ENCODE results near the gene MSMO1. TPM values are rescaled to one million over a fixed set of nuclear protein-coding genes. Genes with fewer than 3 reads are reported as not detected.

The MSMO1 gene
- total RNA-seq, 3 donors from 2014 or later: 41.1 to 123 (median 117) TPM

DNA sequence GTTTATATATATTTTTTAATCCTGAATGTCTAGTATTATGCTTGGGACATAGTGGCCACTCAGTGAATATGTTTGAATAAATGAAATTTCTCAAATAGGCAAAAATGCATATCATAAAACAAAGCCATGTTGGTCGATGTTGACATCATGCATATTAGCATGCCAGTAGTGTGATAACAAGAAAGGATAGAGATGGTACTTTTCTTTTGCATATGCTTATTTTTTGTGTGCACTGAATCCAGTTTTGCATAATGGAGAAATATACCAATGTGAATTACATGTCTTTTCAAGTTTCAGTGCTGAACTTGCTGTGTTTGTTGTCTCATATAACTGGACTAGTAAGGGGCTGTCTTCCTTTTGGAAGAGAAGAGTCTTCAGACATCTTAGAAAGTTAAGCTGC lies 58.9 kb downstream of the MSMO1 start:
- ATAC-seq (no peak), DNase-seq (no peak)
- Histone ChIP-seq H3K36me3 (ENCODE audit: low read depth) (no peaks in the 10 kb centered on the region), H3K4me1 (ENCODE audit: low read depth) (no peaks in the 10 kb centered on the region), H3K4me3 (no peak overlapping the region), H3K9me3 (no peaks in the 10 kb centered on the region)
- intact Hi-C loops (cut with DNase I, micrococcal nuclease): no loop called here
- TF ChIP-seq, protein P1, sequence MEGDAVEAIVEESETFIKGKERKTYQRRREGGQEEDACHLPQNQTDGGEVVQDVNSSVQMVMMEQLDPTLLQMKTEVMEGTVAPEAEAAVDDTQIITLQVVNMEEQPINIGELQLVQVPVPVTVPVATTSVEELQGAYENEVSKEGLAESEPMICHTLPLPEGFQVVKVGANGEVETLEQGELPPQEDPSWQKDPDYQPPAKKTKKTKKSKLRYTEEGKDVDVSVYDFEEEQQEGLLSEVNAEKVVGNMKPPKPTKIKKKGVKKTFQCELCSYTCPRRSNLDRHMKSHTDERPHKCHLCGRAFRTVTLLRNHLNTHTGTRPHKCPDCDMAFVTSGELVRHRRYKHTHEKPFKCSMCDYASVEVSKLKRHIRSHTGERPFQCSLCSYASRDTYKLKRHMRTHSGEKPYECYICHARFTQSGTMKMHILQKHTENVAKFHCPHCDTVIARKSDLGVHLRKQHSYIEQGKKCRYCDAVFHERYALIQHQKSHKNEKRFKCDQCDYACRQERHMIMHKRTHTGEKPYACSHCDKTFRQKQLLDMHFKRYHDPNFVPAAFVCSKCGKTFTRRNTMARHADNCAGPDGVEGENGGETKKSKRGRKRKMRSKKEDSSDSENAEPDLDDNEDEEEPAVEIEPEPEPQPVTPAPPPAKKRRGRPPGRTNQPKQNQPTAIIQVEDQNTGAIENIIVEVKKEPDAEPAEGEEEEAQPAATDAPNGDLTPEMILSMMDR (IDR thresholded peaks at IDR 0.05): no peak

DNA sequence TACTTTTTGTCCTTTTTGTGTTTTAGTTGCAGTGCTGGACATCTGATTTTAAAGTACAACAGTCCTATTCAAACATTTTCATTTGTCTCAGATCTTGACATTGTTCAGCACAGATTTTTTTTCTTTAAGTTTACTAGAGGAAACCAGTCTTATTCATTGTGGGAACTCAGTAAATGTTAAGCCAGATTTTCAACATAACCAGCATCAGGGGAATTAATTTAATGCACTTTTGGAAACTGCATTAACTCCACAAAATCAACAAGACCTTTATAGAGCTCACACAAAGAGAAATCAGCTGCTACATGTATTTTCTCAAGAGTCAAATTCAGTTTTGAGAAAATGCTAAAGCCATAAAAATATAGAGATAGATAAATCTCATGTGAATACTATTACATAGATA lies 61.3 kb downstream of the MSMO1 start:
- intact Hi-C loops (cut with DNase I, micrococcal nuclease): no loop called here
- H3K4me3 ChIP-seq: no peak overlapping the region
- DNase-seq: no peak
- TF ChIP-seq, protein P1 (IDR thresholded peaks at IDR 0.05): no peak
- ATAC-seq: no peak
- no peaks in the 10 kb centered on the region for H3K9me3 ChIP-seq
- no peaks in the 10 kb centered on the region for H3K4me1 ChIP-seq (ENCODE audit: low read depth)
- no peaks in the 10 kb centered on the region for H3K36me3 ChIP-seq (ENCODE audit: low read depth)

Small RNA genes lying within 50 kb of the gene (microRNA-seq; reads per million reads assigned to microRNA genes)
- gene MIR578: not detected

Other genes starting within 250 kb of the MSMO1 start
- gene TMEM192, start 214.8 kb upstream of the MSMO1 start, total RNA-seq: 10 to 100 TPM; 16.3 to 24.0 (median 18.7) TPM
- gene KLHL2, start 120.1 kb upstream of the MSMO1 start, total RNA-seq: 10 to 100 TPM; 12.9 to 19.1 (median 16.4) TPM
- 10 to 100 TPM; 26.3 to 39.9 (median 33.9) TPM for gene CPE, start 51.3 kb downstream of the MSMO1 start, total RNA-seq

Data from mucosa of descending colon (tissue), 3 donors.